NCI-H510A (cell line): ENCODE measurements around the gene PTGFR.

Source experiments
- DNase-seq: peaks from one replicate; lab custom pipeline; 2025; lab: John Stamatoyannopoulos, UW

PTGFR gene, protein sequence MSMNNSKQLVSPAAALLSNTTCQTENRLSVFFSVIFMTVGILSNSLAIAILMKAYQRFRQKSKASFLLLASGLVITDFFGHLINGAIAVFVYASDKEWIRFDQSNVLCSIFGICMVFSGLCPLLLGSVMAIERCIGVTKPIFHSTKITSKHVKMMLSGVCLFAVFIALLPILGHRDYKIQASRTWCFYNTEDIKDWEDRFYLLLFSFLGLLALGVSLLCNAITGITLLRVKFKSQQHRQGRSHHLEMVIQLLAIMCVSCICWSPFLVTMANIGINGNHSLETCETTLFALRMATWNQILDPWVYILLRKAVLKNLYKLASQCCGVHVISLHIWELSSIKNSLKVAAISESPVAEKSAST

DNA sequence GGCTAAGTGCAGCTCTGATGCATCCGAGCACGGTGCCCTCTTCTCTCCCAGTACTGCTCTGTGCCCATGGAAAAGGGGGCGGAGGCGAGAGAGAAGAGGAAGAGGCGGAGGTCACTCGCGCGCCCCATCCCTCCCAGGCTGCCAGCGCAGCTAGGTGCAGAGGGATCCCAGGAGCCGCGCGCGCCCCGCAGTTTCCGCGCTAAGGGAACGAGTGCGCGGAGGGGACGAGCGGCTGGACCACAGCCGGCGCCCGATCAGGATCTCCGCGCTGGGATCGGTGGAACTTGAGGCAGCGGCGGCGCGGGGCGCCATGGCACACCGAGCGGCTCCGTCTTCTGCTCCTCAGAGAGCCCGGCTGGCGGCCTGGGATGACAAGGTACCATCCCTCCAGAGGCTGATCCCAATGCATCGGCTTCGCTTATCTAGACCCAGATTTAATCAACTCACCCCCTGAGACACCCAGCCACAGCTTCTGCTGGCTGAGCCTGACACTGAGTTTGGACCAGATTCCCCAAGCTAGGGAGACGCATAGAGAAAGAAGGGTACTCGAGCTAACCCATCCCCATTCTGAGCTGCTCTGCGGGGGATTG is at the start of gene PTGFR:
PTGFR (plus strand) TSS at position 114 of the 590 bp plus-strand sequence. CDS start 1,770 bp downstream, outside the sequence.
- peak; percentile 75 for DNase-seq

DNA sequence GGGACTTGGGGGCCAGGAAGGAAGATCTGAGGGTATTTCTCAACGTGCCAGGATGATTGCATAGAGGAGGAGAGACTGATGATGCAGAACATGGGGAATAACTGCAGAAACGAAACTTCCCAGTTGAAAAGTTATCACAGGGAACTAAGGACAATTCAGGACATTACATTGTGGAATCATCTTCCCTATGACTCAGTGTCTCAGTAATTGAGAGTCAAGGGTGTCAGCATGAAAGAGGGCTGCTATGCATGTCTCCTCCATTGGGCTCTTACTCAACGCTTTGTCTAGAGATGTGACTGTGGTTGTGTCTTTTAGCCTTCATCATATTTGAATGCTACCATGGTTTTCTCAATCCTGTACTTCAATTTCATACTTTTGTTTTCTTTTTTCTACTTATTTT is 48.9 kb upstream of the PTGFR start:
- no peak for DNase-seq

DNA sequence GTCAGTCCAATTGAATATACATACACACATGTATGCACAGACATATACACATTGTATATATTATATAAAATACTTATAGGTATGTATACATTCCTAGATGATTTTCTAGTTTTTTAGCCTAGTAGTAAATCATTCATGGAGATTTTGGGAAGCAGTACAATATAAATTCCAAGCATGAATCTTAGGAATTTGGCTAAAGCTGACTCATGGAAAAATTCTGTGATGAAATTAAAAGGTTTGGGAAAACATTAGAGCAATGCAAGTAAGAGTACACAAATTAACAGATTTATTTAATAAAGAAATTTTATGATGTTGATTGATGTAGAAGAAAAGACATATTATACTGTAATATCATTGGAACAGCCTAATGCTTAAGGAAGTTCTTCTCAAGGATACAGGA is 43.7 kb upstream of the PTGFR start:
- no peak for DNase-seq

DNA sequence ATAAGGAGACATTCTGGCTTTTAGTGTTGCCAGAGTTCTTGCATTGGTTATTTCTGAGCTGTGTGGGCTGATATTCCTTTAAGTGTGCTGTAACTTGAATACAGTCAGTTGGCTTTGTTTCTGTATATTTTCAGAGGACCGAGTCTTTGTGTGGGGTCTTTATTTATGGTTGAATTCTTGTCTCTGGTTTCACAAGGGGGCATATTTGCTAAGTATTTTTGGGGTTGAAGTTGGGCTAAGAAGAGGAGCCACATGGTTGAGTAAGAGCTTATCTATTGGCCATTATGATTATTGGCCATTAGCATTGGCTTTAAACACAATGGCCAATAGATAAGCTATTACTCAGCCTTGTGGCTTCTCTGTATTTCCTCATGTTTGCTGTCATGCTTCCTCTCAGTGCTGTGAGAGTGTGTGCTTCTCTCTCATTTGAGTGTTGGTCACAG is 26.3 kb upstream of the PTGFR start:
- DNase-seq = no peak

DNA sequence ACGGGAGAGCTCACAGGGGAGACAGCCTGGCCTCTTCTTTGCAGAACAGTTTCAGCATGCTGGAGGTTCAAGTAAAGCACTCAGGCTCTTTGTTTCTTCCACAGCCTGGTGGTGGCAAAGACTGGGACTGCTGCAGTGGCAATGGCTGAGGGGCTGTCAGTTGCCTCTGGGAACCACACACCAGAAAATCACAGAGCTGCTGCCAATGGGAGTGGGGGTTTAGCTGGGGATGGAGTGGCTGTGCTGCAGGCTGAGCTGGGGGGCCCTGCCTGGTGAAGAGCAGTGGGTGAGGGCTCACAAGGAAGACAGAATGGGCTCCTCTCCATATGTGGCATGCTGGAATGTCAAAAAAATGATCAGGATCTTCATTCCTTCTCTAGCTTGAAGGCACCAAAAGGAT is 25.6 kb upstream of the PTGFR start:
- no peak for DNase-seq

DNA sequence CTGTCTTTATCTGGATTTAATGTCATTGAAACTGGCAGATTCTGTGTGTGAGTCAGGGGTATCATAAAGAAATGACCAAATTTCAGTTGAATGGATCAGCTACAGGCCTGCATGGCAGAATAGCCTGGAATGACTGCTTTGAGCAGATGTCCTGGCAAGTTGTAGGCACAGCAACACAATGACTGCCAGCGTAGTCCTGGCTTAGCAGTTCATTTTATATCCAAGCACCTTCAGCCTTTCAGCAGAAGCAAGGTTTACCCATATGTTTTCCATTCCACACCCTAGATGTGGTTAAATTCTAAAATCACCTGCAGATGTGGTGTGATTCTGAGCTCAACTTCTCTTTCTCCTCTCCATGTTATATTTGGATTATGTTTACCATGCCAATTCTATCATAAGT is 22.3 kb upstream of the PTGFR start:
- no peak for DNase-seq

DNA sequence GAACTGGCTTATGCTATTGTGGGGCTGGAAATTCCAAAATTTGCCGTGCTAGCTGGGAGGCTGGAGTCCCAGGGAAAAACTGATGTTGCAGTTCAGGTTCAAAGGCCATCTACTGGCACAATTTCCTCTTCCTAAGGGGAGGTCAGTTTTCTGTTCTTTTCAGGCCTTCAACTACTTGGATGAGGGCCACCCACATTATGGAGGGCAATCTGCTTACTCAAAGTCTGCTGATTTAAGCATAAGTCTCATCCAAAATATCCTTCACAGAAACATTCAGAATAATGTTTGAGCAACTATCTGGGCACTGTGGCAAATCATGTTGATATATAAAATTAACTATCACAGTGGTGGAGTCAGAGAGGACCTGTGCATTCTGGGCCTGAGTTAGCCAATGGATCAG is 21.2 kb upstream of the PTGFR start:
- no peak for DNase-seq

DNA sequence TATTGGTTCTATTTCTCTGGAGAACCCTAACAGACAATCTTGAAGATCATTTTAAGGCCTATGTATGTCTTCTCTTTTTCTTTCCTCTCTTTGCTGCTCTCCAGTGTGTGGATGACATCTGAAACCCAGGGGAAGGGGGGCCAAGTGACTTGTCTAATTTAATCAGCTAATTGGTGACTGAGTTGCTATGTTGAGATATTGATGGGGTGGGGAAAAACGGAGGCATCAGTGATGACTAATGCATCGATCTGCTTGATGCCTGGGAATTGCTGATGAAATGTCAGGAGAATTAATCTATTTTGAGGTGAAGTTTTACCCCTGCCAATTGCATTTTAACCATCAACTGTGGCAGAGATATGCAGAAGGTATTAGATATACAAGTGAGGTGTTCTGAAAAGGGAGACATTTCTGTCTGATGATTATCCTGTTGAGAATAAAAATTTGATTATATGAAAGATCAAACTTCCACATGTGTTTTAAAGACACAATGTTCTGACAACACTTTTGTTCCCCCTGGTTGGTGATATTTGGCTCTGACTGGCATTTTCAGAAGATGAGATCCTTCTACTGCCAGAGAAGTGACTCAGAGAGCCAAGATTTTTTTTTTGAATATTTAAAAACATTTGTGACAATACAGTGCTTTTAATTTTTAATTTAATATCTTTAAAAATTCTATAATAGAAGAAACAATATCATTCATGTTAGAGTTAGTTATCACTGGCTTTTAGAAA is 18.7 kb upstream of the PTGFR start:
- DNase-seq = no peak

DNA sequence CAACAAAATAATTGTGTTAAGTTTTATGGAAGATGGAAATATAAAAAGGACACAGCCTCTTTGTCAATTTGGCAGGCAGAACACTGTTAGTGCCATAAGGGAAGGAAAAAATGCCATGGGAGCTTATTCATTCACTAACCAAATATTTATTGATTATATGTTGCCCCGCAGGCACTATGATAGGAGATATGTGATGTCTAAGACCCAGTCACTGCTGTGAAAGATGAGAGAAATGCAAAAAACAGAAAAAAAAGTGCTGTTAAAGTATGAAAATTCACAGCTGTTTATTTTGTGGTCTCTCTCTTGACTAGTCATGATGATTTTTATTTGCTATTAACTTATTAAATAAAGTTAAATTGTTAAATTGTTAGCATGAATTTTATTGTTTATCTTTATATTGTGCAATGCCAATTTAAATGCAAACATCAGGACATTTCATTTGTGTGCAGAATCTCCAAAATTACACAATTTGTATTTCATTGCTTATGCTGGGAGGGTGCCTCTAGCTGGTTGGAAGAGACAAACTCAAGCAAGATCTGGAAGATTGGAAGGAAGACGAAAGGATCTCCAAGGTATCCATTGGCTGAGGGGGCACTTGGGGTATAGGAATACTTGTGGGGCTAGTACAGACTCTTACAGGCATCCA is 17.8 kb upstream of the PTGFR start:
- DNase-seq = no peak

DNA sequence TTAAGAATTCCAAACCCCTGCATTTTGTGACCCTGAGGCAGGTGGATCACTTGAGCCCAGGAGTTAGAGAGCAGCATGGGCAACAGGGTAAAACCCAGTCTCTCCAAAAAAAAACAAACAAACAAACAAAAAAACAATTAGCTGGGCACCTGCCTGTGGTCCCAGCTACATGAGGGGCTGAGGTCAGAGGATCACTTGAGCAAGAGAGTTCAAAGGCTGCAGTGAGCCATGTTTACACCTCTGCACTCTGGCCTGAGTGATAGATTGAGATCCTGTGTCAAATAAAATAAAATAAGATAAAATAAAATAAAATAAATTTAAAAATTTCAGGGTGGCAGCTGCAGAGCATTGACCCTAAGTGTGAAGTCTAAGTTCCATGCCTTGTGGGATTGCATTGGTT is 16.7 kb upstream of the PTGFR start:
- DNase-seq = no peak

DNA sequence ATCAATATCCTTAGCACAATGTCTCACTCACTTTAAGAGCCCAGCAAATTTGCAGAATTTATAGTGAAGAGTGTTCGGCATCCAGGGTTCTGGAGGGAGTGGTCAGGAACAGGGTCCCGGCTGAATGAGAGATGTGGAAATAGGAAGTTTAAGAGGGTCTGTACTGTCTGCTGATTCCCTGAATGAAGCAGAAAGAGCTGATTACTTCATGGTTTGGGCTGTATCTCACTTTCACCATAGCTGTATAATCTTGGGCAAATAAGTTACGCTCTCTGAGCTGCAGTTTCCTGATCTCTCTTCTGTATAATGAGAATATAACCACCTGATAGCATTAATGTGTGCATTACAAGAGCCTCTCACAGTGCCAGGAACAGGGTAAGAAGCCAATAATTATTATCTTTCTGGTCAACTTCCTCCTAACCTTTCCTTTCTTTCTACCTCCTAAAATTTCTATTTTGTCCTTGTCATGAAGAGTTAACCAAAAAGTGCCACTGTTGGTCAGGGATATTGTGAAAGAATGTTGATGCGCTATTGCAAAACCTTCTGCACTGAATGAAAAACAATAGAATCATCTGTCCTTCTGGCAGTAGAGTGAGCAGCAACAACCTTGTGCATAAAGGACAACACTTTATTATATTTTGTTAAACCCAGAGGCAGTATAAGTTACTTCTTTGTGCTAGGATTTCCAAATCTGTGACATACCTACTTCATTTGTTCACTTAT is 14.7 kb upstream of the PTGFR start:
- DNase-seq = no peak

DNA sequence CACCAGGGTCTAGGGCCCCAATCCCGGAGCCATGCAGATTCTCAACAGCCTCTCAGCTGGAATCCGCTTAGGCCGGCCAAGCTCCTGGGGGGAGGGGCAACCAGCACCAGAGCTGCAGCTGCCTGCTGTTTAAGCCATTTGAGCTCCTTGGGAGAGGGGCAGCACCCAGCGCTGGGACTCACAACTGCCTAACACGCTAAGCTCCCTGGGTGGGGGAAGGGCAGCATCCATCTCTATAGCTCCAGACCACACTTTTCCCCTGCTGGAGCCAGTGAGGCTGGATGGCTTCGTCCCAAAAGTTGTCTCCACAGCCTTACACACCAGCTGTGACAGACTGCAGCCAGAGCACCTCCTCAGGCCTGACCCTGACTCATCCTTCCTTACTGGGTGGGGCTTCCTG is 6.9 kb upstream of the PTGFR start:
- peak; percentile 19 for DNase-seq

DNA sequence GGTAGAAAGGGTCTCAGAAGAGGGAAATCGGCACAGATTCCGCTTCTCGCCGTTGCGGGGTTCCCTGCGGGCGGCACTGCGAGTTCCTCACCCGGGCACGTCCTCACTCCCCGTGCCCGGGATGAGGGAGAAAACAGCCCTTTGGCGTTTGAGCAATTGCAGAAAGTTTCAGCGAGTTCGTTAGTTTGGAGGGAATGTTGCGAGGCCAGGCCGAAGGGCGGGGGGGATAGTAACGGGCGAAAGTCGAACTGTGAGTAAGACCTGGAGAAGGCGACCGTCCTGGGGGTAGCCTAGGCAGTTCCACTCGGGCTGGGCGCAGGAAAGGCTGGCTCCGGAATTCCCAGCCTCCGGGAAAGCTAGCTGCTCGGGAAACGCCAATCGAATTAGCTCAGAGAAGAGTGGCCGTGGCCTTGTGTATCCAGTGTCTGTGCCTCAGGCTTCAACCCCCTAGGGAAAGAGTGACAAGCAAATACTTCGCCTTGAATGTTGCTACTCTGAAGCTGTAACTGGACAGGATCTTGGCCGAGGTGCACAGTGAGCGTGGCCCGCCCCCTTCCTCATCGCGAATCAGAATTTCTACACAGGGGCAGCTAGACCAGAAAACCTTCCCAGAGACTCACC is 787 bp downstream of the PTGFR start:
- peak; percentile 20 for DNase-seq

DNA sequence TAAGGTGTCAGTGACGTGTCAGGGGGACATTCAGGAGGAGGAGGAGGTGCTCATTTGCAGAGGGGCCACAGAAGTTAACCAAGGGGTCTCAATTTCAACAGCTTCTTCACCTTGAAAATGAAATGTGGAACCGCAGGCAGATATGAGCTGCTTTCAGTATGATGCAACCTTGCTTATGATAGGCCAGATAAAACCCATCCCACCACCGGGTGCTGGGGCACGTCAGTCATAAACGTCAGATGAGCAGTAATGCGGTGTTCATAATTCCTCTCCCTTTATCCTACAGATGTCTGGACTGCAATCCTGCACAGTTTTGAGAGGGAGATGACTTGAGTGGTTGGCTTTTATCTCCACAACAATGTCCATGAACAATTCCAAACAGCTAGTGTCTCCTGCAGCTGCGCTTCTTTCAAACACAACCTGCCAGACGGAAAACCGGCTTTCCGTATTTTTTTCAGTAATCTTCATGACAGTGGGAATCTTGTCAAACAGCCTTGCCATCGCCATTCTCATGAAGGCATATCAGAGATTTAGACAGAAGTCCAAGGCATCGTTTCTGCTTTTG is 1.7 kb downstream of the PTGFR start:
- DNase-seq = no peak

DNA sequence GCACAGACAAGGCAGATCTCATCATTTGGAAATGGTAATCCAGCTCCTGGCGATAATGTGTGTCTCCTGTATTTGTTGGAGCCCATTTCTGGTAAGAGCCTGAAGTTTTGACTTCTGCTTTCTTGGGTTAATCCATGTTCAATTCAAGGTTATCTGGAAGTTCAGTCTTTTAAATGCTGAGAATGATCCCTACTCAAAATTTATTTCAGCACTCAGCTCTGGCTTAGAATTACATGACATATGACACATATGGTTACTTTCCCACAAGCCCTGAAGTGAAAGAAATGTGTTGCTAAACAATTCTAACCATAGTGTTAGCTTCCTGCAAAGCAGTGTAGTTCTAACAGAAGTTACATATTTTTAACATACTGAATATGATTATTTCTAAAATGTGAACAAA is 2.7 kb downstream of the PTGFR start:
- no peak for DNase-seq

DNA sequence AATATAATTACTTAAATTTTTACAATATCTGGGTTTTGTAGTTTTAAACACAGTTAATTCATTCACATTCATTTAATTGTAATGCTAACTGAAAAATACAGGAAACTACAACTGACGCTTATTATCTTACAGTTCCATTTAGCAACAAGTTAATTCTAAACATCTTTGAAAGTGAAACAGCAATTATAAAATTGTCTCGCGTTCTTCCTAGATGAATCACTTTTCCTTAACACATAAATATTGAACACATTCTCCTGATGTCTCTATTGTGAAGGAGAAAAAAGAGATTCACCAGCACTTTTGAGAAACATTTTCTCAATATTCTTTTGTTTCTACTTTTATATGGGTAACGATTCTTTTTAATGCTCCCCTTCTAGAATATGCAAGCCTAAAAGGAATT is 6.4 kb downstream of the PTGFR start:
- no peak for DNase-seq

DNA sequence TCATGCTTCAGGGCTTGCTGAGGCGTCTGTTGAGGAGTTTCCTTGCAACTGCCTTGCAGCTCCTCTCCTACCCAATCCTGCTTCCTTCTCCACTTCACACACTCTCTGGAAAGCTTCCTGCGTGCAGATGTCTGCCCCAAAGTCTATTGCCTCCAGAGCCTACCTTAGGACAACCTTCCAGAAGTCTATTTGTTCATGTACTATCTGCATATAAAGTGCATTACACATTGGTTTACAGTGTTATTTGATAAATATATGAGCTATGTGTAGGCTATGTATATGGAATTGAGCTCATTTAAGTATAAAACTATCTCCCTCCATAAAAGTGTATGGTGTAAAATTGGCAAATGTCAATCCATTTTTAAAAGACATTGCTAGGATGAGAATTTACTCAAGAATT is 9.8 kb downstream of the PTGFR start:
- DNase-seq = no peak

DNA sequence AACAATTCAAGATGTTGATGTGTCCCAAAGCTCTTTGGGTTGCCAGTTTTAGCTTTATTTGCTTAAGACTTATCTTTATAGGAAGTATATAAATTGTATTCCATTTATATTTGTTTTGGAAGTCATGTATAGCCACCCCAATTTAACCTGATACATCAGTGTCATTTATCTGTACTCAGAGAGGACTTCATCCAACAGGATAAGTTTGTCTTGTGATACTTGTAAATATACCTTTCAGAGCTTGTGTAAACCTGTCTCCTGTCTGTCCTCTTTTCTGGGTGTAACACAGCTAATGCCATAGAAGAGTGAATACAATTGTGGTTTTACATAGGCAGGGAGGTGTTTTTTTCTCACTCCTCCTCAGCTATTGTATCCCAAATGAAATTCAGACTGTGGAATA is 10.4 kb downstream of the PTGFR start:
- no peak for DNase-seq

DNA sequence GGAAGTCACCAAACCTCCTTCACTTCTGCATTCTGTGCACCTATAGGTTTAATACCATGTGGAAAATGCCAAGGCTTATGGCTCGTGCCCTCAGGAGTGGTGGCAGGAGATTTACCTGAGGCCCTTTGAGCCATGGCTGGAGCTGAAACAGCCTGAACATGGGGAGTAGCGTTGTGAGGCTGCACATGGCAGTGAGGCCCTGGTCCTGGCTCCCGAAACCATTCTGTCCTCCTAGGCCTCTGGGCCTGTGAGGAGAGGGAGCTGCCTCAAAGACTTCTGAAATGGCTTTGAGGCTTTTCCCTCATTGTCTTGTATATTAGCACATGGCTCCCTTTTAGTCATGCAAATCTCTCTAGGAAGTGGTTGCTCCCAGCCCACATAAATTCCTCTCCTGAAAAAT is 20.6 kb downstream of the PTGFR start:
- no peak for DNase-seq

DNA sequence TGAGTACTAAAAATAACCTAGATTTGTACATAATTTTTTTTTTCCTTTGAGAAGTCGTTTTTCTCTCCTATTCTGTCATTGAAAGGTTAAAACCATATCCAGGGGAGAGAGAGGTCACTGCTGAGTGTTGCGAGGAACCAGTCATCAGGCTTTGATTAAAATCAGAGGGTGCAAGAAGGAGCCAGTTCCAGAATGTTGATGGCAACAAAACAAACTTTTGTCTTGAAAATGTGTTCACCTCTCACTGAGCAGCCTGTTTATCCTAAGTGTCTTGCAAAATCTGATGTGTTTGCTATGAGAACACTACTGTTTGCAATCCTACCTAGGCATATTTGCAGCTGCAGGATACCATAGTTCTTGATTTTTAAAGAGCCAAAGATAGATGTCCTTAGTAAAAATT is 25.9 kb downstream of the PTGFR start:
- DNase-seq = no peak

DNA sequence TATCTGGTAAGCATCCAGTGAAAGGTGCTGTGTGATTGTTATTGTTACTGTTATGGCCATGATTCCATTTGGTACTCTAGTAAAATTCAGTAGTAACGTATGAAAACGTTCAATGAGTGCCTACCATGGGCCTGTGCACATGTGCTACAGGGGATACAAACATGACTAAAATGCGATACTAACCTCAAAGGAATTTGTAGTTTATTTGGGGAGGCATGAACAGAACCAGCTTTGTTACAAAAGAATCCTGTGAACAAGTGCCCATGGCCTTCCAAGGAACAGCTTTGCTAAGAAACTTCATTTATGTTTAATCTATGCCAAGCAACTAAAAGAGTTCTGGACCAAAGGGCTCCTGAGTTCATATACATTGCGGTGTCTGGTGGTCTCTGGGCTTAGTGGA is 28.7 kb downstream of the PTGFR start:
- DNase-seq = no peak
